Measurements from ENCODE around the gene ORC3.
"Not testable (repeated sequence)": the region's sequence is repeated elsewhere in the genome, so short reads cannot be mapped to it uniquely, and the experiment has no call there.

Gene ORC3

DNA sequence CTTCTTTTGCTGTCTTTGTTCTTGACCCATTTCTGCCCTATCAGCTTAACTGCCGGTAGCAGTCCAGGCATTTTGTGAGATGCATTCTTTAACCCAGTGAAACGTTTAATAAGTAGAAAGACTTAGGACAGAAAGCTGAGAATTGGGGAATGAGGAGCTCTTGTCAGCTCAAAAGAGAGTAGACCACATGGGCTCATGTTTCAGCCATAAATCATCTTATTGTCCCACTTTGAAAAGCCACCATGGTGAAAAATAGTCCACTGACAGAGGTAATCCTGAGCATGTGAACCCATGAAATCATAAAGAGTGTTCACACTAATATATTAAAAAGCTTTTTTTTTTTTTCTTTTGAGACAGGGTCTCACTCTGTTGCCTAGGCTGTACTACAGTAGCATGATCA lies 16.3 kb downstream of the ORC3 start:
- Histone ChIP-seq H3K4me1 (ENCODE audit: insufficient read depth, low read length) (no peaks in the 10 kb centered on the region), H3K9me3 (ENCODE audit: low read length) (no peaks in the 10 kb centered on the region), H3K4me3 (ENCODE audit: low read depth in 1 of 2, low read length in 2 of 2) (no peak overlapping the region), H3K27ac (ENCODE audit: low read depth, low read length) (no peak overlapping the region), H3K27me3 (ENCODE audit: control insufficient read depth in 1 of 2, insufficient read depth in 2 of 2, low read length in 2 of 2) (no peaks in the 10 kb centered on the region), H3K36me3 (ENCODE audit: insufficient read depth, low read length) (peaks cover 18% of the 10 kb centered on the region), H3K9ac (ENCODE audit: low read length) (no peak overlapping the region)

DNA sequence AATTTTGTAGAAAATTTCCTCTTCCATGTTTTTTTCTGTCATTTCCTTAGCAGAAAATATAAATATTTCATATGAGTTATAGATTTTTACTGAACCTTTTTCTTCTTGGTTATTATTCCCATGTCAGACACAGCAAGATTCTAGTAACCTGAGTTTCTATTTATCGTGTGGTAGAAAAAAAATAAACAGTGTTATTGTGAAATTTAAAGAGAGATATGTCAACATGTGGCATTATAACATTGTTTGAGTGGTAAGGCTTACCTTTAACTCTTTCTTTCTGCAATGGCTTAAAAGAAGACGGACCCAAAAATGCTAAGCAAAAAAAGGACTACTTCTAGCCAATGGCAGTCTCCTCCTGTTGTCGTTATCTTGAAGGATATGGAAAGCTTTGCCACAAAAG lies 18.9 kb downstream of the ORC3 start:
- H3K36me3 ChIP-seq (ENCODE audit: insufficient read depth, low read length): peaks cover 26% of the 10 kb centered on the region
- no peaks in the 10 kb centered on the region for H3K4me1 ChIP-seq (ENCODE audit: insufficient read depth, low read length)
- H3K27me3 ChIP-seq (ENCODE audit: control insufficient read depth in 1 of 2, insufficient read depth in 2 of 2, low read length in 2 of 2): no peaks in the 10 kb centered on the region
- H3K9ac ChIP-seq (ENCODE audit: low read length): no peak overlapping the region
- no peak overlapping the region for H3K27ac ChIP-seq (ENCODE audit: low read depth, low read length)
- H3K9me3 ChIP-seq (ENCODE audit: low read length): no peaks in the 10 kb centered on the region
- H3K4me3 ChIP-seq (ENCODE audit: low read depth in 1 of 2, low read length in 2 of 2): no peak overlapping the region

DNA sequence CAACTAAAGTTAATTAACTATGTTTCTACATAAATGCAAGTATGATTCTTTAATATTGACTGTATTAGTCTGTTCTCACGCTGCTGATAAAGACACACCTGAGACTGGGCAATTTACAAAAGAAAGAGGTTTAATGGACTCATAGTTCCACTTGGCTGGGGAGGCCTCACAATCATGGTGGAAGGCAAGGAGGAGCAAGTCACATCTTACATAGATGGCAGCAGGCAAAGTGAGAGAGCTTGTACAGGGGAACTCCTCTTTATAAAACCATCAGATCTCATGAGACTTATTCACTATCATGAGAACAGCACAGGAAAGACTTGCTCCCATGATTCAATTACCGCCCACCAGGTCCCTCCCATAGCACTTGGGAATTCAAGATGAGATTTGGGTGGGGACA lies 23.1 kb downstream of the ORC3 start:
- H3K36me3 ChIP-seq (ENCODE audit: insufficient read depth, low read length): peaks cover 23% of the 10 kb centered on the region
- not testable (repeated sequence) for H3K9ac ChIP-seq (ENCODE audit: low read length); H3K27ac ChIP-seq (ENCODE audit: low read depth, low read length); H3K4me1 ChIP-seq (ENCODE audit: insufficient read depth, low read length); H3K9me3 ChIP-seq (ENCODE audit: low read length); H3K27me3 ChIP-seq (ENCODE audit: control insufficient read depth in 1 of 2, insufficient read depth in 2 of 2, low read length in 2 of 2); H3K4me3 ChIP-seq (ENCODE audit: low read depth in 1 of 2, low read length in 2 of 2)

DNA sequence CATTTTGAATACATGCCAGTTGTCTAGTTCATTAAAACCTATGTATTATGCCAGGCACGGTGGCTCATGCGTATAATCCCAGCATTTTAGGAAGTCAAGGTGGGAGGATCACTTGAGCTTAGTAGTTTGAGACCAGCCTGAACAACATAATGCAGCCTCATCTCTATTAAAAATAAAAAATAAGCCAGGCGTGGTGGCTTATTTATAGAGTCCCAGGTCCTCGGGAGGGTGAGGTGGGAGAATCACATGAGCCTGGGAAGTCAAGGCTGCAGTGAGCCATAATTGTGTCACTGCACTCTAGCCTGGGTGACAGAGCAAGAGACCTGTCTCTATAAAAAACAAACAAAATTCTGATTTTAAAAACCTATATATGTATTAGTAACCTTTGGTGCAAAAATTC lies 27.5 kb downstream of the ORC3 start:
- no peak overlapping the region for H3K4me3 ChIP-seq (ENCODE audit: low read depth in 1 of 2, low read length in 2 of 2)

DNA sequence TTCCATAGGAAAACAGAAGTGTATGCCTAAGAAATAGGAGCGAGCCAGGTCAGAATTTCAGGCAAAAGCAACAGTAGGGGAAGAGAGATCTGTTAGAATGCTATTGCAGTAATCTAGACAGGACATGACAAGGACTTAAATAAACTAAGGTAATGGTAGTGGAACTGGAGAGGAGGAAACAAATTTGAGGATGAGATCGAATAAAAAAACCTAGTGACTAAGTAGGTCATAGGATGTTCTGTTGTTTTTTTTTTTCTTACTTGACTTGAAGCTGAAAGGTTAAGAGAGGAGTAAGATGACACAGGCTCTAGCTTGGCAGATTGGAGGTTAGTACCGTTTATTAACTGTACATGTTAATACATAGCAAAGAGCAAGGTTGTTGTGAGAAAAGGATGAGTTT lies 28.6 kb downstream of the ORC3 start:
- Histone ChIP-seq H3K36me3 (ENCODE audit: insufficient read depth, low read length) (no peaks in the 10 kb centered on the region), H3K9me3 (ENCODE audit: low read length) (no peaks in the 10 kb centered on the region), H3K4me1 (ENCODE audit: insufficient read depth, low read length) (no peaks in the 10 kb centered on the region), H3K9ac (ENCODE audit: low read length) (no peak overlapping the region), H3K4me3 (ENCODE audit: low read depth in 1 of 2, low read length in 2 of 2) (no peak overlapping the region), H3K27ac (ENCODE audit: low read depth, low read length) (no peak overlapping the region), H3K27me3 (ENCODE audit: control insufficient read depth in 1 of 2, insufficient read depth in 2 of 2, low read length in 2 of 2) (no peaks in the 10 kb centered on the region)

More for the DNA sequence above, 27.5 kb downstream of the ORC3 start:
- H3K36me3 ChIP-seq (ENCODE audit: insufficient read depth, low read length): peaks cover 5% of the 10 kb centered on the region
- no peaks in the 10 kb centered on the region for H3K27me3 ChIP-seq (ENCODE audit: control insufficient read depth in 1 of 2, insufficient read depth in 2 of 2, low read length in 2 of 2)
- H3K4me1 ChIP-seq (ENCODE audit: insufficient read depth, low read length): no peaks in the 10 kb centered on the region
- H3K9ac ChIP-seq (ENCODE audit: low read length): no peak overlapping the region
- no peaks in the 10 kb centered on the region for H3K9me3 ChIP-seq (ENCODE audit: low read length)
- H3K27ac ChIP-seq (ENCODE audit: low read depth, low read length): no peak overlapping the region

DNA sequence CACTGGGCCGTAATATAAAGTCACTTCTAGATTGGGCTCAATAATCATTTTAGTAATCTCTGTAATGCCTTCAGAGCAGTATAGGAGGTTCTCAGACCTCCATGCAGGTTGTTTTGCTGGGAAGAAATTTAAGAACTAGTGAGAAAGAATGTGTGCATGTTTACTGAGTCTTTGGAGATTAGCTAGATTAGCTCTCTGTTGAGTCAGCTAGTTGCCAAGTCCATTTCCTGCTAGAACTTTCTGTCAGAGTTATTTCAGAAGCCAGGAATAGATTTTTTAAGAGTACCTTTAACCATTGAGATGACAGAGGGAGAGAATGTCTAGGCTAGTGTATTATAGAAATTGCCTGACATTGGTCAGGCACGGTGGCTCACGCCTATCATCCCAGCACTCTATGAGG lies 33.3 kb downstream of the ORC3 start:
- Histone ChIP-seq H3K27me3 (ENCODE audit: control insufficient read depth in 1 of 2, insufficient read depth in 2 of 2, low read length in 2 of 2) (no peaks in the 10 kb centered on the region), H3K36me3 (ENCODE audit: insufficient read depth, low read length) (no peaks in the 10 kb centered on the region), H3K9me3 (ENCODE audit: low read length) (no peaks in the 10 kb centered on the region), H3K4me3 (ENCODE audit: low read depth in 1 of 2, low read length in 2 of 2) (no peak overlapping the region), H3K4me1 (ENCODE audit: insufficient read depth, low read length) (no peaks in the 10 kb centered on the region), H3K9ac (ENCODE audit: low read length) (no peak overlapping the region), H3K27ac (ENCODE audit: low read depth, low read length) (no peak overlapping the region)

DNA sequence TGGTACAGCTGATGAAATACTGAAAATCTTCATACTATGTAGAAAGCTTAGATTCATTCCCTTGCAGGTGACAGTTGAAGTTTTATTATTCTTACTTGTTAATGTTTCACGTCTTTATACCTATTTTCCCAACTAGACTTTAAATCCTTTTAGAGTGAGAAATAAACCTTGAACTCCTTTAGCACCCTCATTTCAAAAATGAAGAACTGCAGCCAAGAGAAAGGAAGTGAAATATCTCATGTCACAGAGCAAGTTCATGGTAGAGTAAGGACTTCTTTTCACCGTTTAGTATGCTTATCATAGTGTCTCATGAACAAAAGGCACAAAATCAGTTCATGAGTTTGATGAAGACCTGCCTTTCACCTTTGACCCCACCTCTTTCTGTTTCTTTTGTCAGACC lies 38.5 kb downstream of the ORC3 start:
- Histone ChIP-seq H3K4me1 (ENCODE audit: insufficient read depth, low read length) (no peaks in the 10 kb centered on the region), H3K27ac (ENCODE audit: low read depth, low read length) (no peak overlapping the region), H3K4me3 (ENCODE audit: low read depth in 1 of 2, low read length in 2 of 2) (no peak overlapping the region), H3K27me3 (ENCODE audit: control insufficient read depth in 1 of 2, insufficient read depth in 2 of 2, low read length in 2 of 2) (no peaks in the 10 kb centered on the region), H3K36me3 (ENCODE audit: insufficient read depth, low read length) (no peaks in the 10 kb centered on the region), H3K9me3 (ENCODE audit: low read length) (no peaks in the 10 kb centered on the region), H3K9ac (ENCODE audit: low read length) (no peak overlapping the region)

DNA sequence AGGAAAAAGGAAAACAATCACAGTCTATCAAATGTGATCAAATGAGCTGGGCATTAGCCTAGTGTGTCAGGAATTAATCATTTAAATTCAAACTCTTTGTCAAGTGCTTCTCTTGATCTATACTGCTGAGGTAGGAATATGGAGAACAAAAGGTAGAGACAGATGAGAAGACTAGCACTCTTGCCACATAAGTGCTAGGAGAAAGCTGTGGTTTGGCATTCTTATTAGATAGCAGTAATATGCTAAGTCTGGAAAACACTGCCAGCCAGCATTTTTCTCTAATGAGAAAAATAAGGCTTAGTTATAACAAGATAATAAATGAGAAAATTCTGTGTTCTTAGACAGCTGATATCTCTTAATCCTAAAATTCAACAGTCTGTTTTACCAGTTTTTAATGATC lies 38.9 kb downstream of the ORC3 start:
- H3K27me3 ChIP-seq (ENCODE audit: control insufficient read depth in 1 of 2, insufficient read depth in 2 of 2, low read length in 2 of 2): no peaks in the 10 kb centered on the region
- no peaks in the 10 kb centered on the region for H3K4me1 ChIP-seq (ENCODE audit: insufficient read depth, low read length)
- H3K4me3 ChIP-seq (ENCODE audit: low read depth in 1 of 2, low read length in 2 of 2): no peak overlapping the region
- H3K9me3 ChIP-seq (ENCODE audit: low read length): no peaks in the 10 kb centered on the region
- no peak overlapping the region for H3K9ac ChIP-seq (ENCODE audit: low read length)
- no peak overlapping the region for H3K27ac ChIP-seq (ENCODE audit: low read depth, low read length)
- H3K36me3 ChIP-seq (ENCODE audit: insufficient read depth, low read length): no peaks in the 10 kb centered on the region

DNA sequence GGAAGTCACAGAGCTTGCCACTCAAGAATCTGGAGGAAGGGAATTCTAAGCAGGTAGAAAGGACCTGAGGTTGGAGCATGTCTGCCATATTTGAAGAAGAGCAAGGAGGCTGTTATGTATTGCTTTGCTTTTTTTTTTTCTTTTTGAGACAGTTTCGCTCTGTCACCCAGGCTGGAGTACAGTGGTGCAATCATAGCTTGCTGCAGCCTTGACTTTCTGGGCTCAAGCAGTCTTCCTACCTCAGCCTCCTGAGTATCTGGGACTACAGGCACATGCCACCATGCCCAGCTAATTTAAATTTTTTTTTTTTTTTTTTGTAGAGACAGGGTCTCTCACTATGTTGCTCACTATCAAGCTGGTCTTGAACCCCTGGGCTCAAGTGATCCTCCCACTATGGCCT lies 40.8 kb downstream of the ORC3 start:
- Histone ChIP-seq H3K27me3 (ENCODE audit: control insufficient read depth in 1 of 2, insufficient read depth in 2 of 2, low read length in 2 of 2) (no peaks in the 10 kb centered on the region), H3K4me3 (ENCODE audit: low read depth in 1 of 2, low read length in 2 of 2) (no peak overlapping the region), H3K36me3 (ENCODE audit: insufficient read depth, low read length) (no peaks in the 10 kb centered on the region), H3K4me1 (ENCODE audit: insufficient read depth, low read length) (no peaks in the 10 kb centered on the region), H3K9me3 (ENCODE audit: low read length) (no peaks in the 10 kb centered on the region), H3K9ac (ENCODE audit: low read length) (no peak overlapping the region), H3K27ac (ENCODE audit: low read depth, low read length) (no peak overlapping the region)

DNA sequence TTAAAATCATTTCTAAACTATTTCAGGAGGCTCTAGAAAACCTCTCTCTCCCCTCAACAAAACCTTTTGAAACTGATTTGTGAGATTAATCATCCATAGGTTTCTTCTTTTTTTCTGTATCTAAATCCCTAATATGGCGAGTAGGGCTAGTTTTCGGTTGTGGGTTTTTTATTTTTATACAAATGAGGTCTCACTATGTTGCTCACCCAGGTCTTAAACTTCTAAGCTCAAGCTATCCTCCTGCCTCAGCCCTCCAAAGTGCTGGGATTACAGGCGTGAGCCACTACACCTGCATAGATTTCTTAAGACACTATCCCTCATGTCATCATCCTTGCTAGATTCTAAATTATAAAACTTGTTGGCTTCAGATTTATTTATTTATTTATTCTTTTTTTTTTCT lies 43.9 kb downstream of the ORC3 start:
- H3K9ac ChIP-seq (ENCODE audit: low read length): no peak overlapping the region
- peaks cover 12% of the 10 kb centered on the region for H3K36me3 ChIP-seq (ENCODE audit: insufficient read depth, low read length)
- no peaks in the 10 kb centered on the region for H3K4me1 ChIP-seq (ENCODE audit: insufficient read depth, low read length)
- H3K27ac ChIP-seq (ENCODE audit: low read depth, low read length): no peak overlapping the region
- no peaks in the 10 kb centered on the region for H3K27me3 ChIP-seq (ENCODE audit: control insufficient read depth in 1 of 2, insufficient read depth in 2 of 2, low read length in 2 of 2)
- no peaks in the 10 kb centered on the region for H3K9me3 ChIP-seq (ENCODE audit: low read length)
- no peak overlapping the region for H3K4me3 ChIP-seq (ENCODE audit: low read depth in 1 of 2, low read length in 2 of 2)

DNA sequence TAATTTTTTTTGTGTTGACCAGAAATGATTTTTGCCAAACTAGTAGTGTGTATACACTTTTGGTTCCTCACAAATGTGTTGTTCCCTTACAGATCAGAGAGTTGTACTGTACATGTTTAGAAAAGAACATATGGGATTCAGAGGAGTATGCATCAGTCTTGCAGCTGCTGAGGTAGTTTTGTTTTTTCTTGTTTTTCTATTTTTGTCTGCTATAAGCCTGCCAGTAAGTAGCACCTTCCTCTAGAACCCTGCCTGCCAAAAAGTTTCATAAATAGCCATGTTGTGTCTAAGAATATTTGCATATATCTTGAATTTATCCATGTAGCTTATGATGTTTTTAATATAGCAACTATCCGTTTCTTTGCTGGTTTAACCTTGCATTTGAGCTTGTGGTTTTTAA lies 46.4 kb downstream of the ORC3 start:
- Histone ChIP-seq H3K9me3 (ENCODE audit: low read length) (no peaks in the 10 kb centered on the region), H3K9ac (ENCODE audit: low read length) (no peak overlapping the region), H3K36me3 (ENCODE audit: insufficient read depth, low read length) (peaks cover 15% of the 10 kb centered on the region), H3K4me3 (ENCODE audit: low read depth in 1 of 2, low read length in 2 of 2) (no peak overlapping the region), H3K4me1 (ENCODE audit: insufficient read depth, low read length) (no peaks in the 10 kb centered on the region), H3K27ac (ENCODE audit: low read depth, low read length) (no peak overlapping the region), H3K27me3 (ENCODE audit: control insufficient read depth in 1 of 2, insufficient read depth in 2 of 2, low read length in 2 of 2) (no peaks in the 10 kb centered on the region)

DNA sequence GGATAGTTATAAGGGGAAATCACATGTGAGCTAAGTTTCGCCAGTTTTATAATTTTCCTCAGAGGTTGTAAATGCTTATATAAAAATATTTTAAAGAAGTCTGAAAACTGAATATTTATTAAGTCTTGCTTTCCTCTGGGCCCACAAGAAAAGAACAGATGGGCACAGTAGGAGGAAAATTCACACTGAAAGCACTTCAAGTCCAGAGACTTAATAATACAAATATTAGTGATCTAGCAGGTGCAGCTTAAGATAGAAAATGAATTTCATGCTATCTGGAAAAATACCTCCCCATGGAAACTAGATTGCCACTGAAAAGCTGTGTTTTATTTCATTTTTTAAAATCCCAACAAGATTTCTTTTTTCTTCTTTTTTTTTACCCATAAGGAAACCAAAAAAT lies 47.2 kb downstream of the ORC3 start:
- Histone ChIP-seq H3K27me3 (ENCODE audit: control insufficient read depth in 1 of 2, insufficient read depth in 2 of 2, low read length in 2 of 2) (no peaks in the 10 kb centered on the region), H3K36me3 (ENCODE audit: insufficient read depth, low read length) (peaks cover 15% of the 10 kb centered on the region)

More for the DNA sequence above, 47.2 kb downstream of the ORC3 start:
- H3K4me1 ChIP-seq (ENCODE audit: insufficient read depth, low read length): no peaks in the 10 kb centered on the region
- no peak overlapping the region for H3K4me3 ChIP-seq (ENCODE audit: low read depth in 1 of 2, low read length in 2 of 2)
- no peak overlapping the region for H3K9ac ChIP-seq (ENCODE audit: low read length)
- H3K27ac ChIP-seq (ENCODE audit: low read depth, low read length): no peak overlapping the region
- H3K9me3 ChIP-seq (ENCODE audit: low read length): no peaks in the 10 kb centered on the region
